Bronchial epithelial cell (primary cell): Measurements from ENCODE around the gene DNM3. TPM values are rescaled to one million over a fixed set of nuclear protein-coding genes. Genes with fewer than 3 reads are reported as not detected.

Experiments
- DNase-seq: peaks from one replicate; pipeline ENCODE4 v3.0.0-alpha.2; 2010; ENCODE audit warnings: low read depth
- FAIRE-seq: peaks from 2 replicates; lab custom pipeline; 2011; peaks lifted over from hg19 to GRCh38; lab: Jason Lieb, UNC
- H3K27me3 ChIP-seq: 2 replicates; pipeline ENCODE4 v1.5.1; 2011; ENCODE audit warnings: low read length; ENCODE audit not compliant: control insufficient read depth, insufficient read depth
- H3K36me3 ChIP-seq: 2 replicates; pipeline ENCODE4 v1.5.1; 2011; ENCODE audit warnings: low read length; ENCODE audit not compliant: control insufficient read depth, insufficient read depth
- H3K4me3 ChIP-seq: 2 replicates; pipeline ENCODE4 v1.5.1; 2011; ENCODE audit warnings: mild to moderate bottlenecking, low read depth, low read length, control low read depth
- total RNA-seq: library from RNA; depleted of rRNA; stranded (reverse); fragments of >200 nt; gene quantifications from 2 replicates; pipeline ENCODE4 v1.2.1, GENCODE V29; 2014
- TF ChIP-seq, protein P1 (sequence below): IDR thresholded peaks from 2 replicates; pipeline ENCODE4 v1.5.1; 2011; ENCODE audit warnings: mild to moderate bottlenecking, moderate library complexity, low read length, control low read depth, inconsistent platforms; ENCODE audit not compliant: insufficient read depth, severe bottlenecking

Gene DNM3
- total RNA-seq, 1 donor from 2014 or later = 1.3 TPM

DNA sequence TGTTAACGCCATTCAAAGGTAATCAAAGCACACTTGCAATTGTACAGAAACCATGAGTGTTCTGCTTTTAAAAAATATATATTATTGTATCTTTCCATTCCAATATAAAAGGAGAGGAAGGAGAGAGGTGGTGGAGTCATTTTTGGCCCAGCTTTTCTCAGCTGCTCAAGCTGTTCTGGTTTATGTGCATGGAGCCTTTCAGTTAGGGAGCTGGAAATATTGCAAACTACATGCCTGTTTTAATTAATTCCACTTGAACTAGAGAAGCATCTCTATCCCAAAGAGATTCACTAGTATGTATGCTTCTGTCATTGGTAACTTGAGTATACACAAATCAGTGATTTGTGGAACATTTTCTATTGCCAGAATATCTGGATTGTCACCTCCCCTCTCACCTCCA, 550.7 kb downstream of the DNM3 start:
- TF ChIP-seq, protein P1, sequence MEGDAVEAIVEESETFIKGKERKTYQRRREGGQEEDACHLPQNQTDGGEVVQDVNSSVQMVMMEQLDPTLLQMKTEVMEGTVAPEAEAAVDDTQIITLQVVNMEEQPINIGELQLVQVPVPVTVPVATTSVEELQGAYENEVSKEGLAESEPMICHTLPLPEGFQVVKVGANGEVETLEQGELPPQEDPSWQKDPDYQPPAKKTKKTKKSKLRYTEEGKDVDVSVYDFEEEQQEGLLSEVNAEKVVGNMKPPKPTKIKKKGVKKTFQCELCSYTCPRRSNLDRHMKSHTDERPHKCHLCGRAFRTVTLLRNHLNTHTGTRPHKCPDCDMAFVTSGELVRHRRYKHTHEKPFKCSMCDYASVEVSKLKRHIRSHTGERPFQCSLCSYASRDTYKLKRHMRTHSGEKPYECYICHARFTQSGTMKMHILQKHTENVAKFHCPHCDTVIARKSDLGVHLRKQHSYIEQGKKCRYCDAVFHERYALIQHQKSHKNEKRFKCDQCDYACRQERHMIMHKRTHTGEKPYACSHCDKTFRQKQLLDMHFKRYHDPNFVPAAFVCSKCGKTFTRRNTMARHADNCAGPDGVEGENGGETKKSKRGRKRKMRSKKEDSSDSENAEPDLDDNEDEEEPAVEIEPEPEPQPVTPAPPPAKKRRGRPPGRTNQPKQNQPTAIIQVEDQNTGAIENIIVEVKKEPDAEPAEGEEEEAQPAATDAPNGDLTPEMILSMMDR = no peak
- Histone ChIP-seq H3K36me3 (no peaks in the 10 kb centered on the region), H3K27me3 (no peaks in the 10 kb centered on the region), H3K4me3 (no peak overlapping the region)
- no peak for DNase-seq
- no peak for FAIRE-seq

DNA sequence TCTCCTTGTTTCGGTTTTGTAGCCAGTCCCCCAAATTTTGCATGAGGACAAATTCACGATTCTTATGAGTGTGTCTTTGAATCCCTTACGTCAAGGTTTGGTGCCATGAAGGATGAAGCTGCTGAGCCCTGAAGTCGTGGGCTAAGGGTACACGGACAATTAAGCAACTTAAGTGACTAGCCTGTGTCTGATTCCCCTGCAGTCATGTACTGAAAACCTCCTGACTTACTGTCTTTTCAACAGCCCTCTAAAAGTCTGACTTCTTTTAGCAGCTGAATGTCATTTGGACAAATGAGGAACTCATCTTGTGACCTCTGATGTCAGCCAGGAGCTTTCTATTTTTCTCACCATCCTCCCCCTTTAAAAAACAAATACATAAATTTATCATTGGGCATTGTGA, 552.1 kb downstream of the DNM3 start:
- H3K4me3 ChIP-seq = no peak overlapping the region
- no peak for FAIRE-seq
- H3K36me3 ChIP-seq = no peaks in the 10 kb centered on the region
- H3K27me3 ChIP-seq = no peaks in the 10 kb centered on the region
- DNase-seq = no peak
- TF ChIP-seq, protein P1 = no peak

DNA sequence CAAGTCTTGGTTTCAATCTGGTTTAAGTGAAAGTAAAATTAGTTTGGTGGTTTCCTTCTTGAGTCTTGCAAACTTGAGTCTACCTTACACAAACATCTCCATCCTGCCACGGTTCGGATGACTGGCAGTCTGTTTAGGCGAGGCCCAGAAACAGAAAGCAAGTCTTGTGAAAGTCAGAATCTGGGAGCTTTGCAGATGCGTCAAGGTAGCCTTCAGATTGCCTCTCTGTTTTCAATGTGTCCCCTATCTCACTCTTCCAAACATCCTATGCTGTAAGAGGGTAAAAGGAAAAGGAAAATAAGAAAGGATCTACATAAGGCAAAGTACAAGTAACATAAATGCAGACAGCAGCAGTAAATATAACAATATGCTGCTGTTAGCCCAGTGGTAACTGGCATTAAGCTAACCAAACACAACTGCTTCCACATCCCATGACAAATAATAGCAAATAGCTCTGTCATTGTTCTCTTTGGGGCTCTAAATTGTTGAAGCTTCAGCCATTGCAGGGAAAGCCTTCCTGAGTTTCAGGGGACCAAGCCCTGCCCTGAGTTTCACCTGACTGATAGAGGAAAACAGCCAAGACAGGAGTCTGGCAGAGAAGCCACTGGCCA, 552.9 kb downstream of the DNM3 start:
- Histone ChIP-seq H3K4me3 (no peak overlapping the region), H3K36me3 (no peaks in the 10 kb centered on the region), H3K27me3 (no peaks in the 10 kb centered on the region)
- FAIRE-seq = peak; percentile 32
- DNase-seq = peak; percentile 44
- TF ChIP-seq, protein P1 = no peak

DNA sequence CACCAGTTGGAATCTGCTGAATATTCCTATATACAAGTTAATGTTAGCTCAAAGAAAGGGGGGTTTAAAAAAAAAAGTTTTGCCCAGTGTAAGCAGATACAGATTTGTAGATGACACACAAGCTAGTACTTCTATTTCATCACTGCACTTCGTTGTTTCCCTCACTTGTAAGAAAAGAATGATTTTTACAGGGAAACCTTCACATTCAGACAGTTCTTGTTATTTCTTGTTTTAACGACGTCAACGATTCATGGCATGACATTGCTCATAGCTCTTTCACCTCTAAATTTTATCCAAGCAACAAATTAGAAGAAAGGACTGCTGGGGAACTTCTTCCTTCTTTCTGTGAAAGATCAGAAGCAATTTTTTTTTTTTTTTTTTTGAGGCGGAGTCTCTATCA, 553.5 kb downstream of the DNM3 start:
- Histone ChIP-seq H3K36me3 (no peaks in the 10 kb centered on the region), H3K27me3 (no peaks in the 10 kb centered on the region), H3K4me3 (no peak overlapping the region)
- TF ChIP-seq, protein P1 = no peak
- no peak for FAIRE-seq
- peak; percentile 29 for DNase-seq

DNA sequence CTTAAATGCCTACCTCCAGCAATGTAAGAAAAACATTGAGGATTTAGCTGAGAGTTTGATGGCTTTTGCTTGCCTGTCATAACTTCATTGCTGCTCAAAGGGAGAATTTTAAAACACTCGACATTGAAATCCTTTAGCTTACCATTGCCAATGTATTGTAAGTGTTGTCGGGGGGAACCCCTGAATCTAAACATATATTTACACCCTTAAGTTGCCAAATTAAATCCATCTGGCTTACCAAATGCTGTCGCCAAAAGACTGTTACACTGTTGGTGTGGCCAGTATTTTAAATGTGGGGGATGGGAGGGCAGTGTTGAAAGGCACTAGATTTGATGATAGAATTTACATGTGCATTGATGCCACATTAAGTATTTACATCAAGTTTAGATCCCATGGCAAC, 554.3 kb downstream of the DNM3 start:
- Histone ChIP-seq H3K36me3 (no peaks in the 10 kb centered on the region), H3K27me3 (no peaks in the 10 kb centered on the region), H3K4me3 (no peak overlapping the region)
- TF ChIP-seq, protein P1 = no peak
- FAIRE-seq (no peak), DNase-seq (no peak)

DNA sequence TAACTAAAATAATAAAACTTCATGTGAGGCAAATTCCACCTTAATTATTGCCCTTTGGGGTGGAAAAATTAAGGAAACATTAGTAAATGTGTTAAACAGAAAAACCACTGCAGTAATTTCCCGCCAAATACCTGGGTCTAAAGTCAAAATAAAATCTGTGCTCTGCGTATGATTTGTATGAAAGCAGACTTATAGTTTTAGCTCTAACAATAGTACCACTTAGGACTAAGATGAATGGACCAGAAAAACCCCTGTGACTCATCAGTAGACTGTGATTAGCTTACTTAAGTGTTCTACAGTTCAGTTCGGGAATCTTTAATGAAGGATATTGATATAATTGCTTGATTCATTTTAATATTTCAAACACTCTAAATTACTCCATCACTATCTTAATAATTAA, 555.9 kb downstream of the DNM3 start:
- FAIRE-seq (no peak), DNase-seq (peak; percentile 79)
- TF ChIP-seq, protein P1 = no peak
- H3K27me3 ChIP-seq = no peaks in the 10 kb centered on the region
- H3K36me3 ChIP-seq = no peaks in the 10 kb centered on the region
- H3K4me3 ChIP-seq = no peak overlapping the region
